H1 (cell line): Measurements from ENCODE around the gene CCDC91. TPM values are rescaled to one million over a fixed set of nuclear protein-coding genes. Genes with fewer than 3 reads are reported as not detected.

ENCODE experiments used
- CTCF ChIA-PET: fragments of 300-600 bp; sonication (Branson Sonifier 250); formaldehyde crosslinking; loops from one replicate; lab custom pipeline; 2021; ENCODE audit not compliant: partially characterized antibody; lab: Charles Lee
- POLR2A ChIA-PET: fragments of 300-600 bp; sonication (Branson Sonifier 250); formaldehyde crosslinking; loops from one replicate; lab custom pipeline; 2021; ENCODE audit warnings: inconsistent platforms; ENCODE audit not compliant: partially characterized antibody; lab: Charles Lee
- DNase-seq, 2 experiments: peaks; one replicate each; pipeline versions ENCODE4 v3.0.0 to v3.0.0-alpha.2; 2010 to 2022; ENCODE audit warnings: low spot score in 2 of 2, low read depth in 1 of 2, mixed read lengths in 1 of 2
- FAIRE-seq: peaks from 2 replicates; lab custom pipeline; 2011; peaks lifted over from hg19 to GRCh38; lab: Jason Lieb, UNC
- H2AFZ ChIP-seq: 2 replicates; pipeline ENCODE4 v1.8.1; 2012; ENCODE audit warnings: low read length, inconsistent platforms
- H2AK5ac ChIP-seq: 2 replicates; pipeline ENCODE4 v1.6.1; 2013; ENCODE audit warnings: low read depth, low read length
- H2BK120ac ChIP-seq: replicated peaks from 2 replicates; pipeline ENCODE3; 2013; ENCODE audit warnings: low read depth, low read length, inconsistent platforms
- H2BK12ac ChIP-seq: 2 replicates; pipeline ENCODE4 v1.6.1; 2013; ENCODE audit warnings: low read depth, low read length
- H2BK15ac ChIP-seq: 2 replicates; pipeline ENCODE4 v1.6.1; 2013; ENCODE audit warnings: low read length
- H2BK20ac ChIP-seq: 2 replicates; pipeline ENCODE4 v1.6.1; 2013; ENCODE audit warnings: low read length
- H2BK5ac ChIP-seq: 2 replicates; pipeline ENCODE4 v1.6.1; 2013; ENCODE audit warnings: low read depth, low read length
- H3K14ac ChIP-seq: 2 replicates; pipeline ENCODE4 v1.6.1; 2013; ENCODE audit warnings: inconsistent platforms; ENCODE audit not compliant: insufficient read length
- H3K18ac ChIP-seq: 2 replicates; pipeline ENCODE4 v1.6.1; 2013; ENCODE audit warnings: low read length; ENCODE audit errors: extremely low read depth
- H3K23ac ChIP-seq: 2 replicates; pipeline ENCODE4 v1.6.1; 2013; ENCODE audit warnings: inconsistent platforms; ENCODE audit not compliant: insufficient read length
- H3K23me2 ChIP-seq: 2 replicates; pipeline ENCODE4 v1.6.1; 2013; ENCODE audit warnings: low read depth, low read length
- H3K27ac ChIP-seq: 2 replicates; pipeline ENCODE4 v1.6.1; 2011; ENCODE audit warnings: low read depth, low read length, inconsistent platforms
- H3K27me3 ChIP-seq, 4 experiments: replicated peaks in 1 of 4; 1 replicate in 1 of 4; 2 replicates in 3 of 4; pipeline versions ENCODE4 v1.6.1 to v1.8.1; 2011 to 2013; ENCODE audit warnings: low read length in 3 of 4, mild to moderate bottlenecking in 3 of 4, inconsistent platforms in 2 of 4, mixed read lengths in 2 of 4, moderate library complexity in 1 of 4; ENCODE audit not compliant: control insufficient read depth in 3 of 4, insufficient read depth in 3 of 4; ENCODE audit errors: extremely low read depth in 1 of 4
- H3K36me3 ChIP-seq, 4 experiments: 2 replicates each; pipeline versions ENCODE4 v1.6.1 to v1.8.1; 2011 to 2013; ENCODE audit warnings: mild to moderate bottlenecking in 4 of 4, low read length in 3 of 4, moderate library complexity in 2 of 4, control low read depth in 1 of 4, inconsistent platforms in 1 of 4; ENCODE audit not compliant: insufficient read depth in 4 of 4, control insufficient read depth in 2 of 4
- H3K4ac ChIP-seq: replicated peaks from 2 replicates; pipeline ENCODE3; 2013; ENCODE audit warnings: low read length, low read depth, mixed read lengths, inconsistent platforms; ENCODE audit not compliant: insufficient read length
- H3K4me1 ChIP-seq, 4 experiments: replicated peaks in 1 of 4; 1 replicate in 1 of 4; 2 replicates in 3 of 4; pipeline versions ENCODE4 v1.6.1 to v1.8.1; 2011 to 2013; ENCODE audit warnings: low read length in 3 of 4, inconsistent platforms in 2 of 4, mixed read lengths in 1 of 4; ENCODE audit not compliant: insufficient read depth in 4 of 4, control insufficient read depth in 3 of 4
- H3K4me2 ChIP-seq, 2 experiments: 2 replicates each; pipeline versions ENCODE4 v1.6.1 to v1.8.1; 2011 to 2013; ENCODE audit warnings: low read depth in 2 of 2, low read length in 2 of 2, control low read depth in 1 of 2, inconsistent platforms in 1 of 2, mild to moderate bottlenecking in 1 of 2; ENCODE audit not compliant: insufficient read depth in 1 of 2
- H3K4me3 ChIP-seq, 4 experiments: fragments of 200-600, 300-600 bp in 1 of 4; sonication (generic), shearing (Covaris generic), sonication (Bioruptor Twin) in 1 of 4; 2 replicates each; pipeline versions ENCODE4 v1.5.1 to v1.8.1; 2011 to 2016; ENCODE audit warnings: low read length in 4 of 4, low read depth in 3 of 4, control low read depth in 2 of 4, inconsistent platforms in 2 of 4, mild to moderate bottlenecking in 2 of 4, mixed read lengths in 1 of 4, moderate library complexity in 1 of 4; ENCODE audit not compliant: insufficient read depth in 2 of 4; ENCODE audit errors: extremely low read depth in 1 of 4
- H3K56ac ChIP-seq: replicated peaks from 2 replicates; pipeline ENCODE3; 2013; ENCODE audit warnings: low read depth, mild to moderate bottlenecking, mixed read lengths, low read length, inconsistent platforms; ENCODE audit not compliant: insufficient read length
- H3K79me1 ChIP-seq: 2 replicates; pipeline ENCODE4 v1.6.1; 2013; ENCODE audit warnings: low read depth, low read length, control low read depth
- H3K79me2 ChIP-seq, 2 experiments: 2 replicates each; pipeline versions ENCODE4 v1.6.1 to v1.8.1; 2012 to 2013; ENCODE audit warnings: low read length in 2 of 2, mild to moderate bottlenecking in 2 of 2, inconsistent platforms in 1 of 2; ENCODE audit not compliant: insufficient read depth in 2 of 2, control insufficient read depth in 1 of 2
- H3K9ac ChIP-seq, 4 experiments: replicated peaks in 1 of 4; 1 replicate in 1 of 4; 2 replicates in 3 of 4; pipeline versions ENCODE4 v1.6.1 to v1.8.1; 2011 to 2013; ENCODE audit warnings: low read depth in 3 of 4, low read length in 3 of 4, control low read depth in 2 of 4, mild to moderate bottlenecking in 2 of 4, moderate library complexity in 2 of 4, inconsistent platforms in 1 of 4; ENCODE audit errors: extremely low read depth in 1 of 4
- H3K9me3 ChIP-seq, 2 experiments: 2 replicates each; pipeline versions ENCODE4 v1.6.1 to v1.8.1; 2012 to 2013; ENCODE audit warnings: mild to moderate bottlenecking in 2 of 2, moderate library complexity in 2 of 2, control low read depth in 1 of 2, inconsistent platforms in 1 of 2, low read depth in 1 of 2, low read length in 1 of 2, mixed read lengths in 1 of 2; ENCODE audit not compliant: insufficient read depth in 2 of 2
- H4K20me1 ChIP-seq, 2 experiments: replicated peaks in 1 of 2; 2 replicates each; pipeline versions ENCODE3 to v1.8.1; 2011 to 2013; ENCODE audit warnings: inconsistent platforms in 2 of 2, low read length in 2 of 2, mild to moderate bottlenecking in 1 of 2; ENCODE audit not compliant: insufficient read depth in 2 of 2, control insufficient read depth in 1 of 2
- H4K5ac ChIP-seq: 2 replicates; pipeline ENCODE4 v1.6.1; 2013; ENCODE audit warnings: low read length, low read depth, mixed read lengths, inconsistent platforms; ENCODE audit not compliant: insufficient read length
- H4K8ac ChIP-seq: 2 replicates; pipeline ENCODE4 v1.8.0; 2013; ENCODE audit warnings: mild to moderate bottlenecking, moderate library complexity, low read length, inconsistent platforms; ENCODE audit not compliant: insufficient read depth; ENCODE audit errors: extremely low read depth
- H4K91ac ChIP-seq: replicated peaks from 2 replicates; pipeline ENCODE3; 2013; ENCODE audit warnings: low read length, mixed read lengths, inconsistent platforms; ENCODE audit not compliant: insufficient read length
- ATF3 ChIP-seq: IDR thresholded peaks from 2 replicates; pipeline ENCODE4 v1.6.1; 2011; ENCODE audit warnings: low read depth, mild to moderate bottlenecking, low read length; ENCODE audit not compliant: insufficient read depth
- CEBPB ChIP-seq: IDR thresholded peaks from 2 replicates; pipeline ENCODE4 v1.6.1; 2012; ENCODE audit warnings: low read depth, low read length
- CREB1 ChIP-seq: IDR thresholded peaks from 2 replicates; pipeline ENCODE4 v1.6.1; 2012; ENCODE audit warnings: inconsistent platforms
- GTF2F1 ChIP-seq: IDR thresholded peaks from 2 replicates; pipeline ENCODE4 v1.6.1; 2012; ENCODE audit warnings: low read depth, low read length, improper control_type of control experiment, borderline replicate concordance
- KDM4A ChIP-seq: IDR thresholded peaks from one replicate; pipeline ENCODE4 v1.7.1; 2012; ENCODE audit warnings: low read depth, mild to moderate bottlenecking, moderate library complexity, low read length, inconsistent platforms; ENCODE audit not compliant: severe bottlenecking
- MAX ChIP-seq: IDR thresholded peaks from 2 replicates; pipeline ENCODE4 v1.6.1; 2012; ENCODE audit warnings: inconsistent platforms
- PHF8 ChIP-seq: fragments of 200-600 bp; sonication (generic); conservative IDR thresholded peaks from 2 replicates; pipeline ENCODE4 v1.7.1; 2012; ENCODE audit warnings: low read depth, mild to moderate bottlenecking, inconsistent platforms, low read length, moderate library complexity
- SAP30 ChIP-seq: fragments of 300-600 bp; sonication (generic); IDR thresholded peaks from 2 replicates; pipeline ENCODE4 v1.7.1; 2012; ENCODE audit warnings: low read length, moderate library complexity, mild to moderate bottlenecking, inconsistent platforms; ENCODE audit not compliant: insufficient read depth, insufficient replicate concordance
- SRF ChIP-seq: IDR thresholded peaks from 2 replicates; pipeline ENCODE4 v1.6.1; 2011; ENCODE audit warnings: mild to moderate bottlenecking, low read depth, low read length, moderate library complexity
- SUZ12 ChIP-seq: fragments of 200-600 bp; sonication (generic); IDR thresholded peaks from 2 replicates; pipeline ENCODE4 v1.6.1; 2012; ENCODE audit warnings: mild to moderate bottlenecking, inconsistent platforms, low read length, moderate library complexity, mixed read lengths
- TAF1 ChIP-seq: IDR thresholded peaks from 2 replicates; pipeline ENCODE4 v1.6.1; 2011; ENCODE audit warnings: mild to moderate bottlenecking, low read depth, low read length
- TAF7 ChIP-seq: optimal IDR thresholded peaks from 2 replicates; pipeline ENCODE3; 2011; ENCODE audit warnings: low read depth, mild to moderate bottlenecking, inconsistent platforms, low read length, moderate library complexity, borderline replicate concordance
- YY1 ChIP-seq: IDR thresholded peaks from 2 replicates; pipeline ENCODE4 v1.6.1; 2011; ENCODE audit warnings: low read depth, mild to moderate bottlenecking, low read length
- WGBS, 2 experiments: shearing (Covaris generic) in 1 of 2; methylation state at CpG; one replicate each; pipeline versions ENCODE4 v1.1.6 to v1.1.7; 2013 to 2015; ENCODE audit warnings: low lambda C conversion rate in 2 of 2, mixed read lengths in 2 of 2, inconsistent platforms in 1 of 2, low coverage in 1 of 2, missing lambda C conversion rate in 1 of 2; ENCODE audit not compliant: insufficient replicate concordance in 2 of 2, insufficient coverage in 1 of 2, insufficient read length in 1 of 2; ENCODE audit errors: extremely low coverage in 1 of 2, missing lambda C conversion rate in 1 of 2; 5-methylcytosine and 5-hydroxymethylcytosine counted together
- polyA plus RNA-seq, 7 experiments: library from polyadenylated mRNA; depleted of rRNA in 3 of 7; stranded (reverse) in 5 of 7; unstranded in 2 of 7; fragments of >200 nt in 5 of 7; fragments of 200-250 nt in 2 of 7; gene quantifications; 1 replicate in 5 of 7; 2 replicates in 1 of 7; 4 replicates in 1 of 7; pipeline versions ENCODE4 v1.2.1 to v1.2.3, GENCODE V29; 2011 to 2013; ENCODE audit warnings: missing spikeins in 2 of 7, mixed read lengths in 2 of 7
- total RNA-seq: library from RNA; stranded (reverse); fragmentation: NEBNext Ultra II Directional; extraction: Animal tissue kit (Norgen Biotek cat#: 25700); gene quantifications from 2 replicates; pipeline ENCODE4 v1.2.1, GENCODE V29; 2021
- TF ChIP-seq, protein P1 (sequence below): IDR thresholded peaks from 2 replicates; pipeline ENCODE4 v1.6.1; 2012; ENCODE audit warnings: inconsistent platforms

CCDC91 gene
- total and polyA plus RNA-seq, 2 of the 8 experiments (the other 6 are each of a cell fraction or from before 2014, with no cell fraction given) = 8.6 to 23.1 TPM

DNA sequence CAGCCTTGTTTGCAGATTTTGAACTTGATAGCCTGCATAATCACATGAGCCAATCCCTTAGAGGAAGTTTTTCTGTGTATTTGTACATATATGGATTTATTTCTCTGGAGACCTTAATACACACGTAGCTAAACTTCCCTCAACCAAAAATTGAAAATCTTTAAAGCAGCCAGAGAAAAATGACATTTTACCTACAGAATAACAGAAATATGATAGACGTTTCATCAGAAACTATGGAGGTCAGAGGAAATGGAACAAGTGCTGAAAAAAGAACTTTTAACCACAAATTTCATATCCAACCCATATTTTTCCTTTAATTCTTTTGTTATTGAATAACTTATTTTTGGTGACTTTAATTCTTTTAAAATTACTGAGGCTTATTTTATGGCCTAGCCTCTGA, 177.7 kb downstream of the CCDC91 start:
- no peak overlapping the region for H3K18ac ChIP-seq
- peaks cover 40 to 51% of the 10 kb centered on the region in 2 experiments for H3K9me3 ChIP-seq
- TF ChIP-seq SAP30 (no peak), KDM4A (no peak), PHF8 (no peak), ATF3 (no peak), TAF7 (no peak), SRF (no peak), CEBPB (no peak), TAF1 (no peak), SUZ12 (no peak), CREB1 (no peak), YY1 (no peak), GTF2F1 (no peak), MAX (no peak)
- TF ChIP-seq, protein P1, sequence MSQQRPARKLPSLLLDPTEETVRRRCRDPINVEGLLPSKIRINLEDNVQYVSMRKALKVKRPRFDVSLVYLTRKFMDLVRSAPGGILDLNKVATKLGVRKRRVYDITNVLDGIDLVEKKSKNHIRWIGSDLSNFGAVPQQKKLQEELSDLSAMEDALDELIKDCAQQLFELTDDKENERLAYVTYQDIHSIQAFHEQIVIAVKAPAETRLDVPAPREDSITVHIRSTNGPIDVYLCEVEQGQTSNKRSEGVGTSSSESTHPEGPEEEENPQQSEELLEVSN = no peak

More for the DNA sequence above, 177.7 kb downstream of the CCDC91 start:
- H2BK120ac ChIP-seq = no peak overlapping the region
- H2BK12ac ChIP-seq = no peak overlapping the region
- no peaks in the 10 kb centered on the region for H4K20me1 ChIP-seq
- no peak overlapping the region for H3K4ac ChIP-seq
- peaks cover 0 to 41% (median 19%) of the 10 kb centered on the region in 4 experiments; a peak in 4 of 8 replicates for H3K36me3 ChIP-seq
- no peaks in the 10 kb centered on the region for H3K27me3 ChIP-seq
- H3K79me1 ChIP-seq = no peaks in the 10 kb centered on the region
- no peak overlapping the region for H3K14ac ChIP-seq
- no peak overlapping the region for H3K56ac ChIP-seq
- H3K4me2 ChIP-seq = no peak overlapping the region
- CTCF ChIA-PET = no interaction called here
- no peaks in the 10 kb centered on the region for H3K4me1 ChIP-seq
- no peak overlapping the region for H3K23ac ChIP-seq
- no peak overlapping the region for H3K27ac ChIP-seq
- H3K79me2 ChIP-seq = no peaks in the 10 kb centered on the region
- H2AK5ac ChIP-seq = no peak overlapping the region
- H2BK20ac ChIP-seq = no peak overlapping the region
- no peak overlapping the region for H2AFZ ChIP-seq
- H2BK5ac ChIP-seq = no peak overlapping the region
- no peak overlapping the region for H4K5ac ChIP-seq
- no peak overlapping the region for H4K8ac ChIP-seq
- WGBS, 2 experiments = 96% methylated on average over 2 of the region's 2 CpGs; no CpG with 5 or more reads in 1 of the 2 experiments
- DNase-seq (no peak), FAIRE-seq (no peak)
- H3K4me3 ChIP-seq = no peak overlapping the region
- no peak overlapping the region for H3K9ac ChIP-seq
- no peaks in the 10 kb centered on the region for H3K23me2 ChIP-seq
- H4K91ac ChIP-seq = no peak overlapping the region
- H2BK15ac ChIP-seq = no peak overlapping the region
- POLR2A ChIA-PET = no interaction called here
